ENCODE results near the gene SDR39U1.

Gene SDR39U1

DNA sequence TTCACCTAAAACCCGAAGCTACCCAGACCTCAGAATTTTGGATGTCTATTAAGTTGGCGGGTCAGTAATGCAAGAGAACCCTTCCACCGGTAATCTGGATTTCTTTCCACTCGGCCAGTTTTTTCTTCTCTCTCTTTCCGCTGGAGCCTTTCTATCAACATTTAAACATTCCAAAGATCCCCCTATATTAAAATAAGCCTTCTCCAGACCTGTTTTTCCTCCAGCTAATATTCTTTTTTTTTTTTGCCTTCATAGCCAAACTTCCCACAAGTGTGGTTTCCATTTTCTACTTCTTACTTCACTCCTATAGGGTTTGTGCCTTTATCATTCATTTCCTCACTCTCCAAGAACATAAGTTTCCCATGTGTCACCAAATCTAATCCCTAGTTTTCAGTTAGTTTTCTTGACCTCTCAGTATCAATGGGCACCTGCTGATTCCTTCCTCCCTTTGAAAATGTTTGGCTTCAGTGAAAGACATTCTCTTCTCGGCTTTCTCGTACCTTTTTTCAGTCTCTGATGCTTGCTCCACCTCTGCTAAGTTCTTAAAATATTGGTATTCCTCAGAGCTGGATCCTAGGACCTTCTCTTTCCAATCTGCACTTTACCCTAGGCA lies 583 bp upstream of the SDR39U1 start:
- DNase-seq (ENCODE audit: low read depth in 2 of 2, low spot score in 1 of 2), result no peak

DNA sequence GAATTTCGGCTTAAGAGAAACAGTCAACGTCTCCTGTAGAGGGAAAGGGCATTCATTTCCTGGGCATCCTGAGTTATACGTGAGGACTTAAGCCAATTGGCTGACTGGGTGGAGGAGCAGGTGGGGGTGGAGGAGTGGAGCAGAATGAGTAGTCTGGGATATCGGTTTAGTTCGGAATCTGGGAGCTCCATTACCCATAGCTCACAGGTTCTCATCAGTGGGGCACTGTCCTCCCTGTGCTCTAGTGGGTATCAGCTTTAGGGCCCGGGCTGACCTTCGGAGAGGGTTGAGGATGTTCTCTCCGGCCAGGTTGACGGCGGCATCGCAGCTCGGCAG lies 704 bp downstream of the SDR39U1 start:
- DNase-seq (ENCODE audit: low read depth in 2 of 2, low spot score in 1 of 2), result no peak

DNA sequence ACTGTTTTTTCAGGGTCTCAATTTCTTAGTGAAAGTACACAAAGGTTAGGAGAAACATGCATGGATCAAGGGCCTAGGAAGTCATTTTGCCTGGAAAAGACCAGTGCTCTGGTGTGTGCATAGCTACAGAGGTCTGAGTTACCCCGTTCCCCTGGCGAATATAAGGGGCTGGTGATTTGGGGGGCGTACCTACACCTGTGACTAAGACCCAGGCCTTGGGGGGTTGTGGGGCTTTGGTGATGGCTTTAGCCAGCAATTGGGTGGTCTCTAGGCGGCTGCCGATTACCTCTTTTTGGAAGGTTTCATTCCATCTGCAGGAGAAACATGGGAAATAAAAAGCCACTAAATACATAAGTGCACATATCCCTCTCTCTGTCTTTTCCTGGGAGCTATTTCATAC lies 1.1 kb downstream of the SDR39U1 start:
- no peak for DNase-seq (ENCODE audit: low read depth in 2 of 2, low spot score in 1 of 2)

DNA sequence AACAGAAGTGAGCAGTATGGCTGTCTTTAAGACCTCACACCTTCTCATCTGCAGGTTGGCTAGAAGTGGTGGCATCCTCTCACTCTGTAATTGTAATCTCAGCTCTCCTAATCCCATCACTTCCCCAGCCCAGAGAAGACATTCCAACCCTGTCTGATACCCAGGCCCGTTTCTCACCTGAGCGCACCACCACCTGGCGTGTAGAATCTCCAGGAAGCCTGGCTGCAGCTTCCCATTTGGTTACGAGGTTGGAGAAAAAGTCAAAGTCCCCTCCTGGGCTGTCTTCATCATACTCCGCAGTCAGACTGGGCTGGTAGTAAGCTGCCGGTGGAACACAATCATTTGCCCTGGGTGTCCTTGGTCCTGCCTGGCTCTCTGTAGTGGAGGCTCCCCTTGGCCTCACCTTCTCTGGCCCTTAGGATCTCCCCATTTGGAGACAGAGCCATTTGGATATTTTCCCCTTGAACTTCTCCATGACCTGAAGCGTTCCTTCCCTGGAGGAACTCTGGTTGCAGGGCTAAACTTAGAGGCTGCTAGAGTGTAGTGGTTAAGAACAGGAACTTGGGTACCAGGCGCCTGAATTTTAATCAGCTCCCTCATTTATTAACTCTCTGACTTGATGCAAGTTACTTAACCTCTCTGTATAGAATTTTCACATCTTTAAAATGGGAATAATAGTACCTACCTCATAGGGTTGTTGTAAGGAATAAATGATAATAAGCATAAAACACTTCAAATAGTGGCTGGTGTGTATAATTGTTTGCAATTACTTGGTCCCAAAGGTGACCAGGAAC lies 1.8 kb downstream of the SDR39U1 start:
- DNase-seq (ENCODE audit: low read depth in 2 of 2, low spot score in 1 of 2), result no peak

GRCh38 chr14:24439830-24440605 lies 2.6 kb downstream of the SDR39U1 start:
- no peak for DNase-seq (ENCODE audit: low read depth in 2 of 2, low spot score in 1 of 2)

GRCh38 chr14:24439257-24439656 lies 3.3 kb downstream of the SDR39U1 start:
- DNase-seq (ENCODE audit: low read depth in 2 of 2, low spot score in 1 of 2), result no peak

DNA sequence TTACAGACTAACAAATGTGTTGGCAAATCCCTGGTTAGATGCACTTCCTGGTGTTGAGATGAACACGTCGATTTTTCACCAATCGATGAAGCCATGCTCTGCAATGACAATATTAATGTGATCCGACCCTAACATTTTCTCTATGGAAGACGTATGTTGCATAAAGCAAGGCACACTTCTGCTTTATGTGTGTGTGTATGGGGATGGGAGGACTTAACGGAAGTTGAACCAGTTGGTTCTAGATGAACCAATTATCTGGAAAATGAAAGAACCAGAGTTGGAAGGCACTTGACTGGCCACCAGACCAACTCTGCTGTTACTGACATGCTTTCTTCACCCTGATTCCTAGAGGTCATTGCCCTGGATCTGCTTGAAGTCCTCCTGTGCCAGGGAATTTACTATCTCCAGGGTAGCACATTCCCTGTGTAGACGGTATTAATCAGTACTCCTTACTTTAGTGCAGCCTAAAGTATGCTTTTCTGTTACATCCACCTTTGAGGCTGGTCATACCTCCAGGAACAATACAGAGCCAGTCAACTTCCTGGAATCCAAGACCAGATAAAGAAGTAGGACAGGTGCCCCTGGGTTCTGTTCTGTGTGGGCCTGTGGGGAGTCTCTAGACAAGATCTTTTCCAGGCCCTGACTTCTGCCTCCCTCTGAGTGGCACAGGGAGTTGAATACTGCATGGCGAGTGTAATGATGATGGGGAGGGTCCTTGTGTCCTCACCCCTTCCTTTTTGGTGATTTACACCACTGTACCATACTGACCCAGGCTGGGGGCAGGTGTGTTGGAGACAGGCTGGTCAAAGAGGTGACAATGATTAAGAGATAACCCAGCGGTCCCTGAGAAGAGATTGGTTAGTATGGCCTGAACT lies 4.1 kb downstream of the SDR39U1 start:
- DNase-seq (ENCODE audit: low read depth in 2 of 2, low spot score in 1 of 2), result no peak

DNA sequence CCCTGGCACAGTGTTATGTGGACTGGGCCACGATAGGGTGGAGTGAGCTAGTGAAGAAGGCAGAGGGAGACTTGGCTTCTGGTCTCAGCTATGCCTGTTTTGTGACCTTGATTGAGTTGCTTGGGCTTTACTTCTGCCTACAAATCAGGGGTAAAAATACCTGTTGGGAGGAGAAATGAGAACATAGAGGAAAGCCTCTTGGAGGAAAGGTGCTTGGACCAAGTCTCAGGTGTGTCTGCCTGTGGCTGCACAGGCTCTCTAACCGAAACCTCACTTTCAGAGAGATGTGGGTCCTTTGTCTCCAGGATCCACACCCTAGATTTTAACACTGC lies 4.9 kb downstream of the SDR39U1 start:
- DNase-seq (ENCODE audit: low read depth in 2 of 2, low spot score in 1 of 2), result no peak

GRCh38 chr14:24437020-24437735 lies 5.4 kb downstream of the SDR39U1 start:
- DNase-seq (ENCODE audit: low read depth in 2 of 2, low spot score in 1 of 2), result no peak

GRCh38 chr14:24436355-24437019 lies 6.1 kb downstream of the SDR39U1 start:
- DNase-seq (ENCODE audit: low read depth in 2 of 2, low spot score in 1 of 2), result no peak

DNA sequence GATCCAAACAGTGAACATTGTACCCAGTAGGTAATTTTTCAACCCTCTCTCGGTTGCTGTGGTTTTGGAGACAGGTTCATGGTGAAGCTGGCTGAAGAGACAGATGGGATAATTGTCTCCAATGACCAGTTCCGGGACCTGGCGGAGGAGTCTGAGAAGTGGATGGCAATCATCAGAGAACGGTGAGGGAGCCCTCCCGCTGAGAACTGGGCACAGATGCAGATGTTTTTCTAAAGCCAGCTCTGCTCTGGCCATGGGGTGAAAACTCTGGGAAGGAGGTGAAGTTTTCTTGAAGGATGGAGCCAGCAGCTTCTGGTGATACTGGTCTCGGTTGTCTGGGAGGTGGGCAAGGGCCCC lies 6.6 kb downstream of the SDR39U1 start:
- no peak for DNase-seq (ENCODE audit: low read depth in 2 of 2, low spot score in 1 of 2)

- DNase-seq (ENCODE audit: low read depth in 2 of 2, low spot score in 1 of 2), result no peak
Observed at GRCh38 chr14:24435192-24435810, 7.3 kb downstream of the SDR39U1 start.

DNA sequence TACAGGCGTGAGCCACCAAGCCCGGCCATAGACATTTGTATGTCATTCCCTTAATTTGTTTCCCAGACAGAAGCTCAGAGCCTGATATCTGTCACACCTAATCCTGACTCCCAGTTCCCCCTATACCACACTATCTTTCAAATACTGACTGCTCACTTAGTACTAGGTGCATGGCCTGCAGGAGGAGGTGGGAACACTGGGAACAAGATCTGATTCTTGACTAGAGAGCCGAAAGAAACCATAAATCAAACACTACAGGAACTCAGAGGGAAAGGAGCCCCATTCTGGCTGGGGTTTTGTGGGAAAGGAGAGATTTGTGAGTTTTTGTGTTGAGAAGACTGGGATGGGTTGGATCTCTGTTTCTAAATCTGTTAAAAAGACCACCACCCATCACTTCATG lies 7.9 kb downstream of the SDR39U1 start:
- DNase-seq (ENCODE audit: low read depth in 2 of 2, low spot score in 1 of 2), result no peak

DNA sequence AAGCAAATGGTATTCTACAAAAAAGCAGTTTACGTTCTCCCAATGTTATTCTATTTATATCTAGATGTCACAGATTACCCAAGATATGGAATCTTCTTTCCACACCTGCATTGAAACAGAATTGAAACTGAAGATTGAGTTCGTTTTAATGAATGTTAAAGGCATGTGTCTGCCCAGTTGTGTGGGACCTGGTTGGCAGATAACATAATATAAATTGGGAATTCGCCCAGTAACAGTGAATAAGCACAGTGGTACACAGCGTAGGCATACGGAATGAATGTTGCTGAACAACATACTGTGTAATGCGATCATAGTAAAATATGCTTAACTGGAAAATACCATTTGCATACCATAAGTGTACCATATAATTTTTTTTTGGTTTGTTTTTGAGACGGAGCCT lies 8.5 kb downstream of the SDR39U1 start:
- no peak for DNase-seq (ENCODE audit: low read depth in 2 of 2, low spot score in 1 of 2)

DNA sequence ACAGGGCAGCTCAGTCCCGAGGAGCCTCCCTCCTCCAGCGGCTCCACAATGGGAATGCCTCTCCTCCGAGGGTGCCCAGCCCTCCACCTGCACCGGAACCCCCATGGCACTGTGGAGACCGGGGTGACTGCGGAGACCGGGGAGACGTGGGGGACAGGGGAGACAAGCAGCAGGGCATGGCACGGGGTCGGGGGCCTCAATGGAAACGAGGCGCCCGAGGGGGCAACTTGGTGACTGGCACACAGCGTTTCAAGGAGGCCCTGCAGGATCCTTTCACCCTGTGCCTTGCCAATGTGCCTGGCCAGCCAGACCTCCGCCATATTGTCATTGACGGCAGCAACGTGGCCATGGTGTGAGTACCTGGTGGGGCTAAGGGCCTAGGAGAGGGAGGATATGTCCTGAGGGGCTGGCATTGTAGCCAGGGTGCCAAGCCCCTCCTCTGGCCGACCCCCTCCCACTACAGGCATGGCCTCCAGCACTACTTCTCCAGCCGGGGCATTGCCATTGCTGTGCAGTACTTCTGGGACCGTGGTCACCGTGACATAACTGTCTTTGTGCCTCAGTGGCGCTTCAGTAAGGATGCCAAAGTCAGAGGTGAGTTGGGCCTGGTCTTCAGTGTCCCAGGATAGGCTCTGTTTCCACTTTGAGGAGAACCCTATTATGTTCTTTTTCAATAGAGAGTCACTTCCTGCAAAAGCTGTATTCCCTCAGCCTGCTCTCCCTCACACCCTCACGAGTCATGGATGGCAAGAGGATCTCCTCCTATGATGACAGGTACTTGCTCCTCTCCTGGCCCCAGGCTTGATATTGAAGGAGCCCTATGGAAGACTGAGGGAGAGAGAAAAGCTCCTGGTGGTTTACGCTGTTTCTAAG lies 10.1 kb downstream of the SDR39U1 start:
- DNase-seq (ENCODE audit: low read depth in 2 of 2, low spot score in 1 of 2), result no peak

DNA sequence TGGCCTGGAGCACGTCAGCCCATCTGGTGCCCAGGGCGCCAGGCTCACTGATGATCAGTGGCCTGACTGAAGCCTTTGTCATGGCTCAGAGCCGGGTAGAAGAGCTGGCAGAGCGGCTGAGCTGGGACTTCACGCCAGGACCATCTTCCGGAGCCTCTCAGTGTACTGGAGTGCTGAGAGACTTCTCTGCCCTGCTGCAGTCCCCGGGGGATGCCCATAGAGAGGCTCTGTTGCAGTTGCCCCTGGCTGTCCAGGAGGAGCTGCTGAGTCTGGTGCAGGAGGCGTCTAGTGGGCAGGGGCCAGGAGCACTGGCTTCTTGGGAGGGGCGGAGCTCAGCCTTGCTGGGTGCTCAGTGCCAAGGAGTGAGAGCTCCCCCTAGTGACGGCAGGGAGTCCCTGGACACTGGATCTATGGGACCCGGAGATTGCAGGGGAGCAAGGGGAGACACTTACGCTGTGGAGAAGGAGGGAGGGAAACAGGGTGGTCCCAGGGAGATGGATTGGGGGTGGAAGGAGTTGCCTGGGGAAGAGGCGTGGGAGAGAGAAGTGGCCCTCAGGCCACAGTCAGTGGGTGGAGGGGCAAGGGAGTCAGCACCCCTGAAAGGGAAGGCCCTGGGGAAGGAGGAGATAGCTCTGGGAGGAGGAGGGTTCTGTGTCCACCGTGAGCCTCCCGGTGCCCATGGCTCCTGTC lies 10.9 kb downstream of the SDR39U1 start:
- DNase-seq (ENCODE audit: low read depth in 2 of 2, low spot score in 1 of 2), result peak; percentile 70 to 73

- peak in 1 of 2 donors; percentile 20 for DNase-seq (ENCODE audit: low read depth in 2 of 2, low spot score in 1 of 2)
Observed at GRCh38 chr14:24430682-24431568, 11.7 kb downstream of the SDR39U1 start.

All from stimulated activated CD8-positive, alpha-beta memory T cell treated with anti-CD3 and anti-CD28 coated beads, Interleukin-4, amount 100 ng/mL, for 4 hours (primary cell).